B cell (primary cell): Measurements from ENCODE around the gene RHBDL1.

Source experiments
- CTCF ChIP-seq: fragments of 200-600 bp; IDR thresholded peaks from one replicate; pipeline ENCODE4 v1.8.0; 2022; ENCODE audit warnings: antibody characterized with exemption, mild to moderate bottlenecking
- EZH2 ChIP-seq: IDR thresholded peaks from 2 replicates; pipeline ENCODE4 v1.6.1; 2012; ENCODE audit warnings: borderline replicate concordance, low read depth, mild to moderate bottlenecking, moderate library complexity, low read length; ENCODE audit not compliant: insufficient read depth, poor library complexity, severe bottlenecking

- TF ChIP-seq CTCF (peak; percentile 12), EZH2 (no peak)
Observed at GRCh38 chr16:715477-716199, 40.2 kb downstream of the RHBDL1 start.
